ENCODE measurements around the gene TMEM72. TPM values are rescaled to one million over a fixed set of nuclear protein-coding genes. Genes with fewer than 3 reads are reported as not detected.

The TMEM72 gene
- total and polyA plus RNA-seq, 2 donors (not counting 1 experiment from before 2014, with no cell fraction given): not detected

DNA sequence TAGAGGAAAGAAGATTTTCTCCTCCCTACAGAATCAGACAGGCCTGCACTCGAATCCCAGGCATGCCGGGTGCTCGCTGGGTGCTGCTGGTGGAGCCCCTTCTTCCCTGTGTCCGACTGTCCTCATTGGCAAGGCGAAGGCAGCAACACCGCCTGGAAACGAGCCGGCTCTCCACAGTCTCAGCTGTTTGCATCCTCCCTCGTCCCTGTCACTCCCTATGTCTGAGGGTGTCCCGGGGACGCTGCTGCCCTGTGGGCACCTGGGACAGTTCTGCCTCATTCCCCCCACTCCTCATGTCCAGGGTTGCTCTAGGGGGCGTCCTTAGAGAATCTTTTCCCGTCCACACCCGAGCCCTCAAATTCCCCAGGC, 31.6 kb upstream of the TMEM72 start:
- no peaks in the 10 kb centered on the region for H3K9me3 Mint-ChIP-seq (ENCODE audit: insufficient read depth)
- no peak overlapping the region for H3K27ac Mint-ChIP-seq
- H3K4me1 ChIP-seq (ENCODE audit: control insufficient read depth in 2 of 2, insufficient read depth in 2 of 2, low read length in 2 of 2): peaks cover 8 to 16% of the 10 kb centered on the region in 2 donors
- CTCF ChIA-PET: no interaction called here
- peak overlapping the region; percentile 86 for H3K4me3 Mint-ChIP-seq
- no peak for ATAC-seq (ENCODE audit: low read depth)
- peaks cover 0 to 2% (median 0%) of the 10 kb centered on the region in 3 donors for H3K9me3 ChIP-seq (ENCODE audit: control extremely low read depth in 1 of 3, control insufficient read depth in 2 of 3, insufficient read depth in 1 of 3, low read length in 2 of 3)
- H3K4me3 ChIP-seq (ENCODE audit: control extremely low read depth in 1 of 5, extremely low read depth in 1 of 5, insufficient read depth in 1 of 5, low read depth in 2 of 5, low read length in 4 of 5): peak overlapping the region in 1 of 5 experiments; percentile 37
- H3K9ac ChIP-seq (ENCODE audit: low read length): no peak overlapping the region
- H3K79me2 ChIP-seq (ENCODE audit: control insufficient read depth, insufficient read depth, low read length): no peaks in the 10 kb centered on the region
- H4K20me1 ChIP-seq (ENCODE audit: control insufficient read depth, insufficient read depth, low read length, poor library complexity, severe bottlenecking): no peaks in the 10 kb centered on the region
- H3K27me3 ChIP-seq (replicated peaks in 1 of 4; ENCODE audit: control extremely low read depth in 1 of 4, control insufficient read depth in 3 of 4, insufficient read depth in 4 of 4, low read length in 3 of 4): peaks cover 0 to 16% (median 3%) of the 10 kb centered on the region in 4 experiments
- no peak overlapping the region for H3K27ac ChIP-seq (ENCODE audit: low read length in 2 of 2)
- H3K36me3 ChIP-seq (replicated peaks in 1 of 2; ENCODE audit: control extremely low read depth in 1 of 2, control insufficient read depth in 1 of 2, extremely low read depth in 1 of 2, insufficient read depth in 2 of 2, low read length in 1 of 2): no peaks in the 10 kb centered on the region
- H3K4me2 ChIP-seq (replicated peaks; ENCODE audit: low read depth, low read length, poor library complexity, severe bottlenecking): peak overlapping the region; percentile 75
- H3K4me1 Mint-ChIP-seq: peaks cover 12% of the 10 kb centered on the region
- no peak overlapping the region for H2AFZ ChIP-seq (ENCODE audit: insufficient read depth, low read depth, low read length, poor library complexity, severe bottlenecking)
- POLR2A ChIA-PET: no interaction called here
- TF ChIP-seq EZH2 (IDR thresholded peaks at IDR 0.05; ENCODE audit: borderline replicate concordance, insufficient read depth, low read depth, low read length, poor library complexity, severe bottlenecking): no peak
- TF ChIP-seq, protein P1, sequence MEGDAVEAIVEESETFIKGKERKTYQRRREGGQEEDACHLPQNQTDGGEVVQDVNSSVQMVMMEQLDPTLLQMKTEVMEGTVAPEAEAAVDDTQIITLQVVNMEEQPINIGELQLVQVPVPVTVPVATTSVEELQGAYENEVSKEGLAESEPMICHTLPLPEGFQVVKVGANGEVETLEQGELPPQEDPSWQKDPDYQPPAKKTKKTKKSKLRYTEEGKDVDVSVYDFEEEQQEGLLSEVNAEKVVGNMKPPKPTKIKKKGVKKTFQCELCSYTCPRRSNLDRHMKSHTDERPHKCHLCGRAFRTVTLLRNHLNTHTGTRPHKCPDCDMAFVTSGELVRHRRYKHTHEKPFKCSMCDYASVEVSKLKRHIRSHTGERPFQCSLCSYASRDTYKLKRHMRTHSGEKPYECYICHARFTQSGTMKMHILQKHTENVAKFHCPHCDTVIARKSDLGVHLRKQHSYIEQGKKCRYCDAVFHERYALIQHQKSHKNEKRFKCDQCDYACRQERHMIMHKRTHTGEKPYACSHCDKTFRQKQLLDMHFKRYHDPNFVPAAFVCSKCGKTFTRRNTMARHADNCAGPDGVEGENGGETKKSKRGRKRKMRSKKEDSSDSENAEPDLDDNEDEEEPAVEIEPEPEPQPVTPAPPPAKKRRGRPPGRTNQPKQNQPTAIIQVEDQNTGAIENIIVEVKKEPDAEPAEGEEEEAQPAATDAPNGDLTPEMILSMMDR (IDR thresholded peaks at IDR 0.05): no peak
- peaks cover 45% of the 10 kb centered on the region for H3K27me3 Mint-ChIP-seq
- intact Hi-C loops (cut with micrococcal nuclease): loop anchor here (5.0 kb wide), 1 partner anchor 93 kb away; no protein-coding TSS in a partner anchor
- WGBS (ENCODE audit: insufficient coverage): 86% methylated on average over 14 of the region's 14 CpGs
- no peak for DNase-seq

DNA sequence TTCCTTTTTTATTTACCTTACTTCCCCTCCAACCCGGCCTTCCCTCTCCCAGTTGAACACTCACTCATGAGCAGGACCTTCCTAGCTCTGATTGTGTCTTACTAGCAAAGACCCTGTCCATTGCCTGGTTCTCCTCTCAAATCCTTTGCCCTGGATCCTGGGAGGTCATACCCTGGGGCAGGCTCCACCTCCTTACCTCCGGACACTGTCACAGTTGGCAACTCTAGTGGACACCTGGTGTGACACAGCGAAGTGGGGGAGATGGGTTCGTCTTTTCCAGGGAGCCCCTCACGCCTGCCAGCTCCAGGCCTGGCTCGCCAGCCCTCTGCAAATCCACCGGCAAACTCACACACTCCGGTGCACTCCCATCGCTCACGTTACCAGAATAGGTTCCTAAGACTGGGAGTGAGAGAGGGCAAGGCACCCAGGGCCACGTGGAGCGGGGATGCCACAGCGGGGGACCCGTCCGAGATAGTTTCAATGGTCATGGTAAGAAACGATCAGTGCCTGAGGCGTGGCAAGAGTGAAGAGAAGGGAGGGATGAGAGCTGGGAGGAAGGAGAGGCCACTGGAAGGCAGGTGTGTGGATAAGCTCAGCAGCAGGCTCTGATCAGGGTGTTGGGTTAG, 30.9 kb upstream of the TMEM72 start:
- intact Hi-C loops (cut with micrococcal nuclease): no loop called here

More for the DNA sequence above, 30.9 kb upstream of the TMEM72 start:
- Histone ChIP-seq H3K9ac (ENCODE audit: low read length) (no peak overlapping the region), H2AFZ (ENCODE audit: insufficient read depth, low read depth, low read length, poor library complexity, severe bottlenecking) (no peak overlapping the region), H3K9me3 (ENCODE audit: control extremely low read depth in 1 of 3, control insufficient read depth in 2 of 3, insufficient read depth in 1 of 3, low read length in 2 of 3) (peaks cover 0 to 2% (median 0%) of the 10 kb centered on the region in 3 donors), H3K27ac (ENCODE audit: low read length in 2 of 2) (no peak overlapping the region), H3K4me1 (ENCODE audit: control insufficient read depth in 2 of 2, insufficient read depth in 2 of 2, low read length in 2 of 2) (peaks cover 8 to 16% of the 10 kb centered on the region in 2 donors), H3K79me2 (ENCODE audit: control insufficient read depth, insufficient read depth, low read length) (no peaks in the 10 kb centered on the region), H3K27me3 (replicated peaks in 1 of 4; ENCODE audit: control extremely low read depth in 1 of 4, control insufficient read depth in 3 of 4, insufficient read depth in 4 of 4, low read length in 3 of 4) (peaks cover 0 to 16% (median 3%) of the 10 kb centered on the region in 4 experiments), H4K20me1 (ENCODE audit: control insufficient read depth, insufficient read depth, low read length, poor library complexity, severe bottlenecking) (no peaks in the 10 kb centered on the region), H3K36me3 (replicated peaks in 1 of 2; ENCODE audit: control extremely low read depth in 1 of 2, control insufficient read depth in 1 of 2, extremely low read depth in 1 of 2, insufficient read depth in 2 of 2, low read length in 1 of 2) (no peaks in the 10 kb centered on the region), H3K4me3 (ENCODE audit: control extremely low read depth in 1 of 5, extremely low read depth in 1 of 5, insufficient read depth in 1 of 5, low read depth in 2 of 5, low read length in 4 of 5) (no peak overlapping the region), H3K4me2 (replicated peaks; ENCODE audit: low read depth, low read length, poor library complexity, severe bottlenecking) (no peak overlapping the region)
- TF ChIP-seq, protein P1 (IDR thresholded peaks at IDR 0.05): no peak
- TF ChIP-seq EZH2 (IDR thresholded peaks at IDR 0.05; ENCODE audit: borderline replicate concordance, insufficient read depth, low read depth, low read length, poor library complexity, severe bottlenecking): no peak
- WGBS (ENCODE audit: insufficient coverage): 96% methylated on average over 17 of the region's 17 CpGs
- H3K9me3 Mint-ChIP-seq (ENCODE audit: insufficient read depth): no peaks in the 10 kb centered on the region
- no peak for ATAC-seq (ENCODE audit: low read depth)
- DNase-seq: no peak
- no peak overlapping the region for H3K27ac Mint-ChIP-seq
- H3K4me3 Mint-ChIP-seq: peak overlapping the region; percentile 23
- CTCF ChIA-PET: no interaction called here
- H3K27me3 Mint-ChIP-seq: peaks cover 50% of the 10 kb centered on the region
- POLR2A ChIA-PET: no interaction called here
- peaks cover 12% of the 10 kb centered on the region for H3K4me1 Mint-ChIP-seq

Data from B cell (primary cell).